ENCODE results near the gene LGR6.

Gene LGR6

GRCh38 chr1:202199040-202199889, 5.7 kb downstream of the LGR6 start:
- no peak for DNase-seq (ENCODE audit: low read depth, low spot score)

GRCh38 chr1:202200112-202200548, 6.5 kb downstream of the LGR6 start:
- DNase-seq (ENCODE audit: low read depth, low spot score), result no peak

DNA sequence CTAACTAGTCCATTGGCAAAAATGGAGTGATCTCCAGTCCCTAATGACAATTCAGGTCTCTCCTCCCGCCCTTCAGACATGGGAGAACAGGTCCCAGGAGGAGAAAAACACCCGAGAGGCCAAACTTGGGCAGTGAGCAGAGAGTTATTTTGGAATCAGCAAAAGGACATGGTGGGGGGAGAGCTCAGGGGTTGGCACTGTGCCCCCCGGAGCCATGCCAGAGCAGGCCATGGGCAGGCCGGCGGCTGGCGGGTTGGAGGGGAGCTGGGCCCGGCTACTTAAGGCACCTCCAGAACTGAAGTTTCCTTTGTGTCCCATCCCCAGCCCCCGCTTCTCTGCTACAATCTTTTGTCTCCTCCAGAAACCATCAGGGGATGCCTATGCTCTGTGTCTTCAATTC, 7.1 kb downstream of the LGR6 start:
- DNase-seq (ENCODE audit: low read depth, low spot score), result no peak

DNA sequence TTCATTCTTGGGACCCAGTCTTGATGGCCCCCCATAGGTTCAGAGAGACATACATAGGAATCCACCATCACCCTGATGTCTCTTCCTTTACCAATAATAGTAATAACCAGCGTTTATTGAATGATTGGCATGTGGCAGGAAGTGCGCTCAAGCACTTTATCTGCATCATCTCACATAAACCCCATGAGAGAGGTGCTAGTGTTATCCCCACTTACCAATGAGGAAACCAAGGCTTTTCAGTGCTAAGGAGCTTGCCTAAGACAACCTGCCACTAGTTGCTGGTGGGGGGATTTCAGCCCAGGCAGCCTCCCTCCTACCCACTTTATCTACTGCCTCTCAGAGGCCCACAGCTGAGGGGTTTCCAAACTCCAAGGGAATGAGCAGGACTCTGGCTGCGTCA, 7.7 kb downstream of the LGR6 start:
- DNase-seq (ENCODE audit: low read depth, low spot score), result no peak

- no peak for DNase-seq (ENCODE audit: low read depth, low spot score)
These were observed 8.4 kb downstream of the LGR6 start for GRCh38 chr1:202201971-202202370.

- DNase-seq (ENCODE audit: low read depth, low spot score), result no peak
These were observed 9.0 kb downstream of the LGR6 start for GRCh38 chr1:202202500-202203168.

DNA sequence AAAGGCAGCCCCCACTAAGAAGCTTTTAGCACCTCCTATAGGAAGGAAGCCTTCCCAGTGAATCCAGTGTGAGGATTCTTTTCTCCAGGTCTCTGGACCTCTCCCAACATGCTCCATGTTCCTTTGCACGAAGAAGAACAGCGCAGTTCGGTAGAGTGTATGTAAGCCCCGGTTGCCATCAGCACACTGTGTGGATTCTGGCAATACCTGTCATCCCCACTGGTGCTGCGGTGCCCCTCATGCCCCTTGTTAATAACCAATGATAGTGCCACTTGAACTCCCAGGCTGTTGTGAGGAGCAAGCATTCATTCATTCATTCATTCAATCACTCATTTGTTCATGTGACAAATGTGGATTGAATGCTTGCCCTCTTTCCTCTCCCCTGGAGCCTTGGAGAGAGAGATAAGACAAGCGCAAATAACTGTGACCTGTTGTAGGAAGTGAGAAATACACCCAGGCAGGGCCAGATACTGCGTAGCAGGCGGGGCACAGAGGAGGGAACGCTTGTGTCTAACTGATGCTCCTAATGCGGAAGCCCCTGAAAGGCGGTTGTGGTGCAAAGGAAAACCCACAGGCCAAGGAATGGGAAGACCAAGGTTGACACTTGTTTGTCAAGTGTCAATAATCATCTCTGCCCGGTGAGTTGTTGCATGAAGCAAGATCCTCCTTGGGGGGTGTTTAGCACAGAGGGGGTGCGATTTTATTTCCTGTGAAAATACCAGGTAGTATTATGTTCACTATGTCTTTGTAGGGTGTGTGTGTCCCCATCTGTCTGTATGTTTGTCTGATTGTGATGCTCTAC, 9.8 kb downstream of the LGR6 start:
- no peak for DNase-seq (ENCODE audit: low read depth, low spot score)

GRCh38 chr1:202204065-202204464, 10.5 kb downstream of the LGR6 start:
- no peak for DNase-seq (ENCODE audit: low read depth, low spot score)

DNA sequence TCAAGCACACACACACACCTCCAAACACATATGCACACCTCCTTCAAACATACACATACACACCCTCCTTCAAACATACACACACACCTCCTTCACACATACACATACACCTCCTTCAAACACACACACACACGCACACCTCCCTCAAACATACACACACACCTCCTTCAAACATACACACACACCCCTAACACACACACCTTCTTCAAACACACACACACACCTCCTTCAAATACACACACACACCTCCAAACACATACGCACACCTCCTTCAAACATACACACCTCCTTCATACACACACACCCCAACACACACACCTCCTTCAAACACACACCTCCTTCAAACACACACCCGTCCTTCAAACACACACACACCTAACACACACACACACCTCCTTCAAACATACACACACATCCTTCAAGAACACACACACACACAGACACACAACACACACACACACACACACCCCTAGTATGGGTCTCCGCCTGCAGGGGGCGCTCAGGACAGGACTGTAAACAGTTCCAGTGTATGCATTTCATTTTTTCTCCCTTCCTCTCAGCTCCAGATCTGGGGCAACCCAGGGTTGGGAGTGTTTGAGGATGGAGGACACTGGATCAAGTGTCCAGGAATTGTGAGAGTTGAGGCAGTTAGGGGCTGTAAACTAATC, 12.1 kb downstream of the LGR6 start:
- no peak for DNase-seq (ENCODE audit: low read depth, low spot score)

DNA sequence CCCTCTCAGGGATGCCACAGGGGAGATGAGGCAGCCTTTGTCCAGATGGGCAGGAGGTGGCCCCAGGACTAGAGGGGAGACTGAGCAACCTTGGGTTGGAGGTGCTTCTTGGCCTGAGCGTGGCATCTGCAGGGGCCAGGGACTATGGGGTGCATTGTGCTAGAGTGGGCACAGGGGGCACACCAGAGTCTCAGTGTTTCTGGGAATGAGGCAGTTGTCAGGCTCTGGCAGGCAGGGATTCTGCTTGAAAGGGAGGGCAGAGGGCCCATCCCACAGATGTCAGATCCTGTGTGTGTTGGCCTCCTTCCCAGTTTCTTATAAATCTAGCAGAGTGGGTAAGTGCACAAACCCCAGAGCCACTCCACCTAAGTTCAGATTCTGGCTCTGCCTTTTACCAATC, 13.7 kb downstream of the LGR6 start:
- no peak for DNase-seq (ENCODE audit: low read depth, low spot score)

GRCh38 chr1:202208351-202208857, 14.8 kb downstream of the LGR6 start:
- no peak for DNase-seq (ENCODE audit: low read depth, low spot score)

DNA sequence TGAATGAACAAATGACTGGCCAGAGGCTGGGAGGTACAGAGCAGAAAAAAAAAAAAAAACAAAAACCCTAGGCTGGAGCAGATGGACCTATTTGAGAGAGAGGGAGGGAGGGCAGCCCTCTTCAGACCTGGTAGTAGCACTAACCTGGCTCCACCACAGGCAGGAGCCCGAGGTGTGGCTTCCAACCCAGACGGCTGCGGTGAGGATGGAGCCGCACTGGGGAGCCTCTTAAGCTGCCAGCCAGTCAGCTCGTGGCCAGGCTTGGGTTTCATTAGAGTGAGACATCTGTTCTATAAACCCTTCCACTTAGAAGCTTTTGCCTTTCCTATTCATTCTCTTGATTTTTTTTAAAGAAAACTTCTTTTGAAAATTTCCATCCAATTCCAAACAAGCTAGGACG, 16.8 kb downstream of the LGR6 start:
- no peak for DNase-seq (ENCODE audit: low read depth, low spot score)

DNA sequence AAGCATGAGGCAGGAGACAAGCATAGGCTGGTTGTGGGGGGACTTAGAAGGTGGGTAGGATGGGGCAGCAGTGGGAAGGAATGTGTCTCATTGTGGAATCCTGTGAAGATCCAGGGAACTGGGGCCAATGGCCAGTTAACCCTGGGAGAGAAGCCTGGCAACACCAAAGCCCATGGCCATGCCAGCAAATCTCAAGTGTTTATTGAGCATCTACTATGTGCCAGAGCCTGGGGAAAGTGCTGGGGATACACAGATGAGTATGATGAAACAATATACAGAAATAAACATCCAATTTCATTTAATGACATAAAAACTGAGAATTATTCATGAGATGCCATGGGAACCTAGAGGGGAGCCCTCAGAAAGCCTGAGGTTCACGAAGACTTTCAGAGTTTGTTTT, 17.4 kb downstream of the LGR6 start:
- DNase-seq (ENCODE audit: low read depth, low spot score), result no peak

DNA sequence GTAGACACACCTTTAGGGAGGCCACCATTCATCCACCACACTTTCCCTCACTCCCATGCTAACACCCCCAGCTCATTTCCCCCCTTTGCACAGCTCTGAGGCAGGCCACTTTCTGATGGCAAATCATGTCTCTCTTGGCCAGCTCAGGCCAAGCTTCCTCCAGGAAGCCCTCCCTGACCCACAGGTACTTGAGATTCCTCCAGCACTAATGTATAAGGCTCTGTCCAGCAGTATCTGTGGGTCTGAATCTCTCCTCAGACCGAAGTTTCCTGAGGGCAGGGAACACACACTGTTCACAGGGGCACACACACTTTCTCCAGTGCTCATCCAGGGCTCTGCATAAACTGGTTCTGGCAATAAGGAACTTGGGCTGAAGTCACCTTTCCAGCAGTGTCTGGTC, 19.2 kb downstream of the LGR6 start:
- DNase-seq (ENCODE audit: low read depth, low spot score), result no peak

DNA sequence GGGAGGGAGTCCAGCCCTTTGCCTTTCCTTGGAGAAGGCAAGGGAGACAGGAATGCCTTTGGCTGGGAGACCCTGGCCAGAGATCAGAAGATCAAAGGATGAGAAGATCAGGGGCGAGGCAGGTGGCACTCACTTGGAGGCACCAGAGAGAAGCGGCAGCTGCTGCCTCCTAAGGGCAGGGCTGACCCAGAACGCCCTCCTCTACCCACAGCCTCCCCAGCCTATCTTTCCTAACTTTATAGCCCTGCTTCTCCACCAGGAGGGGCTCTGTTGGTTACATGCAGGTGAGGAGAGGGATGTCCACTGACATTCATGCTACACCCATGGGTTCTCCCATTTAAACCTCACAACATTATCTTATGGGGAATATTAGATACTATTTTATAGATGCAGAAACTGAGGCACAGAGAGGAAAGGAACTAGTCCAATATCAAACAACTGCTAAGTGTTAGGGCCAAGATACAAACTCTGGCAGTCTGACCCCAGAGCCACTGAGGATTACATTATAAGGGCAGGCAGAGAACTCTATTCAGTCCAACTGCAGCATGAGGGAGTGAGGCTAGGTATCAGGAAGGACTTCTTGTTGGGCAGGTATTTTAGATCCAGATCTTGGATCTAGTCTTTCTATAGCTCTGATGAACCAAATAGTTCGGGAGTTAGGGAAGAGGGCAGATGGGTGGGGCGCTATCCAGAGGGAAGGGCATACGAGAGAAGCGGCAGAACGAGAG, 19.9 kb downstream of the LGR6 start:
- DNase-seq (ENCODE audit: low read depth, low spot score), result peak; percentile 78

DNA sequence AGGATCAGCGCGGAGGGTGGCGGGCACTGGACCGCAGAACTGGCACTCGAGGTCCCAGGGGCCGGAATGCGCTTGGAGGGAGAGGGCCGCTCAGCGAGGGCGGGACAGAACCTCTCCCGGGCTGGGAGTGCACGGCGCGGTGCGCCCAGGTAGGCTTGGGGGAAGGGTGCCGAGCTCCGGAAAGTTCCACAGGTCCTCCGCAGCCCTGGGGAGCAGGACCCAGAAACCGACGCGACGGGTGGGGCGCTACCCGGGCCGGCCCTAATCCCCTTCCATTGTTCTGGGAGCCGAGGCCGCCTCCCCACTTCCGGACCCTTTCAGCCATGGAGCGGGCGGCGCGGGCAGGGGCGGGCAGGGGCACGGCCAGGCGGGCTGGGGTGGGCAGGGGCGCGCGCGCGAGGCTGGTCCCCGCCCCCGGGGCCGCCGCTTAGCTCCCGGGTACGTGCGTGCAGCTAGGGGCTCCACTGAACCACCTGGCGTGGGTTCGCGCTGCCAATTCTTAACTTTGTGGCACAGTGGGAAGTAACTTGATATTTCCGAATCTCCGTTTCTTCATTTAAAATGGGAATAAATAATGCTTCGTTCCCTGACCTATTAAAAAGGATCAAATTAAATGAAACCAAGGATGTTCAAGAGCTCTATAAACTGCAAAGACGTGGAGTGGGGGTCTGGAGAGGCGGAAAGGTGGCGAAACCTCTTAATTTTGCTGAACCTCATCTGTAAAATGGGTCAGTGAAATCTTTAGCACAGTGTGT, 20.7 kb downstream of the LGR6 start:
- DNase-seq (ENCODE audit: low read depth, low spot score), result no peak

DNA sequence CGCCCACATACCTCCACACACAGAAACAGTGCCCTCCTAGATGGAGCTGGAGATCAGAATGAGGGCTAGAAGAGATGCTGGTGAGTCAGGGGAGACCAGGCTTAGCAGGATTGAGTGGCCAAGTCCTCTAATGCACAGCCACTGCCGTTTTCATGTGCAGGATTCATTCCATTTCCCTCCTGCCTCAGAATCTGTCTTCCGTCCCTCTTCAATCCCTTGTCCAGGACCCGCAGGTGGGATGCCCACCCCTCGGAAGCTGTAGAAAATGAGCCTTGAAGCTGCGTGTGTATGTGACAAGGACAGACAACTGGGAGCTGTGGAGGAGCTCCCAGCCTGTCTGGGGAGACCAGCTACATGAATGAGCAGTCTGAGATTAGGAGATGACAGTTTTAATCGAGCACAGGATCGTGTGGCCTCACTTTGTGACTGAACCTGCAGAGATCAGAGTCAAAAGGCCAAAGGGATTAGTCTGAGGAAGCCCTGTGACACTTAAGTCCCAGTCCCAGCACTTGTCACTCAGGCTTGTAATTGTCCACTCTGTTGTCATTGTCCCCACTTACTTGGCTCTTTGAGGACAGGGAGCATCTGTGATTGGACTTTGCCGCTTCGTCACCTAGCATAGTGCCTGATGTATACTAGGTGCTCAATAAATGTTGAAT, 22.0 kb downstream of the LGR6 start:
- no peak for DNase-seq (ENCODE audit: low read depth, low spot score)

DNA sequence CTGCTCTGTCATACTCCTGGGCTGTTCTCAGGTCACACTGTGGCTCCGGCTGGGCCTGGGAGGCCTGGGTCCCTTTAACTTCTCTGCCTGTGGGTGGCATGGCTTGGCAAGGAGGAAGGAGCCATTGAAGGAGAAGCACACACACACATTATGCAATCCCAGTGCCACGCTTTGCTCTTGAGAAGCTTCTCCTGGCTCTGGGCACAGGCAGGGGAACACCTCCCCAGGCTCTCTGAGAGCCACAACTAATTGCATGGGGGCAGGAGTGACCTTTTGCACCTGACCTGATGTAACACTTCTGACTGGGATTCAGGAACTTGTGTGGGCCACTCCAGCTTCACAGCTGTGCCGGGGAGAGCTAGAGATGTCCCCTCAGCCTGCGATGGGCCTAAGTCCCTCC, 23.1 kb downstream of the LGR6 start:
- no peak for DNase-seq (ENCODE audit: low read depth, low spot score)

DNA sequence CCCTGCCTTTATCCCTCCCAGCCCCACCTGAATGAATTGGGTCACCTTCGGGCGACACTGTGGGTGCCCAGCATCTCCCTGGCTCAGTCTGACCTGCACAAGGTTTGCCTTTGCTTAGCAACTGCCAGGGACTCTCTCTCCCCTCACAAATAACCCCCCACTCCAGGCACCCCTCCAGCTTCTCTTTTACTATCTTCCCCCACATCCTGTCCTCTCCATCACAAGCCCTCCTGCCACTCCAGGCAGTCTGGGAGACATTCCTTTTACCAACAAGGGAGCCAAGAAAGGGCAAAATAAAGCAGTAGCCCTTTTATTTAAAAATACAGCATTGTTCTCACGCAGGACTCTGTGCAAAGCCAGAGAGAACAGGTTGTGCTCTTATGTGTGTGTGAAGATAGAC, 23.9 kb downstream of the LGR6 start:
- DNase-seq (ENCODE audit: low read depth, low spot score), result no peak

DNA sequence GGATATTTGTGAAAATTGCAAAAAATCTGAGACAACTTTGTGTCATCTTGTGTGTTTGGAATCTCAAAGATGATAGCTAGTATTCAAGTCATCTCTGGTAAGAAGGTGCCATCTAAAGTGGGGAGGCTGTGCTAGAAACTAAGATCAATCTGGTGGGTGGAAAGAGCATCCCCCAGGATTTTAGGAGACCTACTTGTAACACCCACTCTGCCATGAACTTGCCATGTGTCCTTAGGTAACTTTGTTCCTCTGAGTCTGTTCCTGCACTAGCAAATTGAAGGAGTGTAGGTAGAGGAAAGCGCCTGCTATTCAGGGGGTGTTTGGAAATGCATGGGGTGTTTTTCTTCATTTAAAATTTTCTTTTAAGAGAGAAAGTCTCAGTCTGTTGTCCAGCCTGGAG, 24.4 kb downstream of the LGR6 start:
- DNase-seq (ENCODE audit: low read depth, low spot score), result no peak

All from iPS DF 19.7 (cell line).